Stimulated activated CD8-positive, alpha-beta memory T cell treated with anti-CD3 and anti-CD28 coated beads, Interleukin-15, amount 100 ng/mL, for 4 hours (primary cell): ENCODE results near the gene C1R.

Experiments used
- DNase-seq, 2 donors: peaks; one replicate each; pipeline ENCODE4 v3.0.0-alpha.2; 2020; ENCODE audit warnings: low read depth in 2 of 2

The C1R gene

DNA sequence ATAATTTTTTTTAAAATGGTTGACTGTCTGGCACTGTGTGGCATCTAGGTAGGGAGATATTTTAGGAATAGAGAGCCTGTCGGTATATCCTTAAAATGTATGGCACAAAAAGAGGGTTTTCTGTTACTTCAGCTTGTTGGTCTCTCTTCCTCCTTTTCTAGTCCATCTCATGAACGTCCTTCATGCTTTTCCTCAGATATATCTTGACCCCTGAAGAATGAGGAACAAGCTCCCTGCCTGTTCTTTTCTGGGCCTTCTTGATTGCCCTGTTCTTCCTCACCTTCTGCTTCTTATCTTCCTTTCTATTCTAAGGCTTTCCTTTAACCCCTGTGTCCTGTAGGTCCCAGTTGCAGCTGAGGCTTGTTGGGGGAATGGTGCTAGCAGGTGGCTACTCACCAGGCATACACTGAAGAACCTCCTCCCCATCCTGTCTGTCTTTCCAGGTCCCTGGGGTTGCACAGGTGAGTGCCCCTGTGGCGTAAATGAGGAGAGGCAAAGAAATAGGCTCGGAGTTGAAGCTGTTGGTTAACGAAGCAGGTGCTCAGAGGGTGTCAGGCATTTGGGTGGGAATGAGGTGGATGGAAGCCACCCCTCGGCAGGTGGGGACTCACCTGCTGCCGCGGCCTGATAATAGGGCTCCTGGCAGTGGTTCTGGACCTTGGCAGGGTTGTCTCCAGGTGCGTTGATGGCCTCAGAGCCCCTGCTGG, 7.2 kb upstream of the C1R start:
- no peak for DNase-seq

DNA sequence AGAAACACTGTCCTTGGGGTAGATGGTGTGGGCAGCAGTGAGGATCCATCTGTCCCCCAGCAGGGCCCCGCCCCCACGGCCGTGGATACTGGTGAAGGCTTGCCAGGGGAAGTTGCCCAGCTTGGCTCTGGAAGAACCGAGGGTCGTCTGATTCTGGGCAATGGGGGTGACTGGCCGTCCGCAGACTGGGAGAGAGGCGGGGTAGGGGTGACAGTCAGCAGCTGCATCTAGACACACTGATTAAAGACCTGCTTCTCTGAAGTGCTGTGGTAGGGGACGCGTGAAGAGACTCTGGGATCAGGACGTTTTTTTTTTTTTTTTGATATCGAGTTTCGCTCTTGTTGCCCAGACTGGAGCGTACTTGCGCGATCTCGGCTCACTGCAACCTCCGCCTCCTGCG, 4.7 kb upstream of the C1R start:
- DNase-seq, result no peak

DNA sequence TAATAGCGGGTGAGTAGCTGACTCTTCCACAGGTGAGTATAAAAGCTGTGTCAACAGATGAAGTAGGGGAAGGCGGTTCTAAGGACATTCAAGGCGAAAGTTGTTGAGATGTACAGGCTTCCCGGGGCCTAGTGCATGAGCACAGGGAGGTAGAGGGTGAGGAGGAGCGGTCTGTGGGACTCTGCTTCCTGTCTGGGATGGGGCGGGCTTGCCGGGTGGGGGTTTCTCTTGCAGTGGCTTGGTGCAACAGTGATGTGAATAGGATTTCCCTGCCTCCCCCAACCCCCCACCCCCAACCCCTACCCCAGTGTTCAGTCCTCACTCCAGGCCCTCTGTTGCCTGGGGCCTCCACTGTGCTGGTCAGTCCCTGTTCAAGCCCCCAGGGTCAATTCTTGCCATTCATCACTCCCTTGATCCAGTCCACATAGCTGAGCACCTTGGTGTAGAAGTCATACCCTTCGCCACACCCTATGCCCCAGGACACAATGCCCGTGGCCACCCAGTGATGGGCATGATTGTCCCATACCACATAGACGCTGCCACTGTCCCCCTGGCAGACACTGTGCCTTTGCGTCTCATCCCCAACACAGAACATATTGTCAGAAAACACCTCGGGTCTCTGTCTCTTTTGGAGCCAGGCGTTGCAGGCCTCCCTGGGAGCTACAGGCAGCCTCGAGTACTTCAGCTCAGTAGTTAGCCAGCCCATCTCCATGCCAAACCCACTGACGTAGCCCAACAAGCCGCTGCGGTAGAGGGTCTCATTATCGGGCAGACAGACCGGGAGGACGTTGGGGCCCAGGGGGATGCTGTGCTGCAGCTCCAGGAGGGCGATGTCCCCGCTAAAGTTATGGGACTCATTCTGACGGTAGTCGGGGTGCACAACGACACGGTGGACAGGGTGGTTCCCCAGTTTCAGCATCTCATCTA, 4.0 kb upstream of the C1R start:
- DNase-seq, result no peak

DNA sequence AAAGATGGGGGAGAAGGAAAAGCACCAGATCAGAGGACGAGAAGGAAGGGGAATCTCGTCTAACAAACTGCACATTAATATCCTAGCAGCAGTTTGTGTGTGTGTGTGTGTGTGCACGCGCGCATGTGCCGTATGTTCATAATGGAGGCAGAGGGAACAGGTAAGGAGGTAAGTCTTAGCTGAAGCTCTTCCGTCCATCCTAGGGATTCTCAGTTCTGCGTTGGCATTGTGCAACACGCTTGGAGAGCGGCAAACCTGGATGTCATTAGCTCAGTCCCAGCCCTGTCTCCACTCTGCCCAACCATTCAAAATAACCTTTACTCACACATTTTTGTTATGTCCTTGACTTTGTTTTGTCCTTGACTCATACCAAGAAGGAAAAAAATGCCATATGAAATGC, 1.6 kb upstream of the C1R start:
- no peak for DNase-seq

DNA sequence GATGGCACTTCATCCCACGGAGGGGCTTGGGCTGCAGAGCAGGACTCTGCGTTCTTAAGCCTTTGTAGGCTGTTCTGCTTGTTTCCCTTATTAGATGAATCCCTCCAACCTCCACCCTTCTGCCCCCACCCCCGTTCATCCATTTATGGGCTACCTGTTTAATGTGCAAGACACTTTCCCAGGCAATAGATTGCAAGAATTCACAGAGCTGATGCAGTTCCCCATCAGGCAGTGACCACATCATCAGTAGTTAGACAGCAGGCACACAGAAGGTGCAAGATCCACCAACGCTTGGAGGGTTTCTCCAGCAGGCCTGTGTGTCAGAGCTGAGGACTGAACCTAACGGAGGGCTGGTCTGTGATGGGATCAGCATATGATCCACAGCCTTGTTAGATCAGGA, 1.2 kb upstream of the C1R start:
- DNase-seq, result no peak

DNA sequence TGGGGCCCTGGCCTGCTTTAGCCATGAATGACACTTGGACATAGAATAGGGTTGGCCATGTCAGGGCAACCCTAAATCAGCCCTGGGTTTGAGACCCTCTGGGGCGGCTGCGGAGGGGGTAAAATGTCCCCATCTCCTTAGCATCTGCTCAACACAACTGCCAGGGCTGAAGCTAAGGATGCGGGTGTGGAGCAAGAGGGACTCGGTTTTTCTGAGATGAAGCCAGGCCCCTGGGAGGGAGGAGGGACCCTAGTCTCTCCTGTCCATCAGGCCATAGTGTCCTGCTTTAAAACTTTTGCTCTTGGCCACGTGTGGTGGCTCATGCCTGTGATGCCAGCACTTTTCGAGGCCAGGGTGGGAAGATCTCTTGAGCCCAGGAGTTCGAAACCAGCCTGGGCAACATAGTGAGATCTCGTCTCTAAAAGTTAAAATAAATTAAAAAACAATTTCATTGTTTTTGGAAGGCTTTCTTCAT, 778 bp upstream of the C1R start:
- no peak for DNase-seq

DNA sequence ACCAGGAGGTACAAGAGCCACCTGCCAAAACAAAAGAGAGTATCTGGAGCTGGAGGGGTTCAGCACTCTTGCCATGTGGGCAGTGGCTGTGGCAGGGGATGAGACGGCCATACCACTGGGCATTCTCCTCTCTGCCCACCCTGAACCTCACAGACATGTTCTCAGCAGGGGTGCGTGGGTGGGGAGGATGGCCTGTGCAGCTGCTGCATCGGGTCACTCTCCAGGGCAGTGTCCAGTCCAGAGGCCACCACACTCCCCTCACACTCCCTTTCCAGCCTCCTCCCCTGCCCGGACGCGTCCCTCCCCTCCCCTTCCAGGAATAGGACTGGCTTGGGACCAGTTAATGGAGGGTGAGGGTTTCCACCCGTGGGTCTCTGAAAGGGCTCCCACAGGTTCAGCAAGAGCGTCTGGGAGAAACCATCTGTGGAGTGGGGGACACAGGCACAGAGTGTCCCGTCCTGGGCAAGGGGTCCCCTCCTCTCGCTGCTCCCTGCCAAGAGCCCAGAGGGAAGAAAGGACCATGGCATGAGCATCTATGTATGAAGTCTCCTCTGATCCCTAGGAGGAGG, 501 bp downstream of the C1R start:
- no peak for DNase-seq

DNA sequence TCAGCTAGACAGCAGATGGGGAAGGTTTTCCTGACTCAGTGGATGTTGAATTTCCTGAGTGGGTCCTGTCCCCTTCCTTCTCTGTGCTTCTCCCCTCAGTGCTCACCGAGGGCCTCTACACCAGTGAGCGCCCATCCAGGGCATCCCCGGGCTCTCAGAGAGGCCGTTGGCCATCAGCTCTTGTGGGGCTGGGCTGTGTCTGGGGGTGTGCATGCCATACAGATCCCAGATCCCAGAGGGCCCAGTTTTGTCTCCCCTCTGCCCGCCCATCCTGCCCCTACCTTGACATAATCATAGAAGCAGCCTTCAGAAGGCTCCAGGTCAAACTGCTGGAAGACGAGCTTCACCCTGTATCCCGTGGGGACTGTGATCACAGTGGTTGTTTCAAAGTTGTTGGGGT, 1.1 kb downstream of the C1R start:
- DNase-seq, result no peak

DNA sequence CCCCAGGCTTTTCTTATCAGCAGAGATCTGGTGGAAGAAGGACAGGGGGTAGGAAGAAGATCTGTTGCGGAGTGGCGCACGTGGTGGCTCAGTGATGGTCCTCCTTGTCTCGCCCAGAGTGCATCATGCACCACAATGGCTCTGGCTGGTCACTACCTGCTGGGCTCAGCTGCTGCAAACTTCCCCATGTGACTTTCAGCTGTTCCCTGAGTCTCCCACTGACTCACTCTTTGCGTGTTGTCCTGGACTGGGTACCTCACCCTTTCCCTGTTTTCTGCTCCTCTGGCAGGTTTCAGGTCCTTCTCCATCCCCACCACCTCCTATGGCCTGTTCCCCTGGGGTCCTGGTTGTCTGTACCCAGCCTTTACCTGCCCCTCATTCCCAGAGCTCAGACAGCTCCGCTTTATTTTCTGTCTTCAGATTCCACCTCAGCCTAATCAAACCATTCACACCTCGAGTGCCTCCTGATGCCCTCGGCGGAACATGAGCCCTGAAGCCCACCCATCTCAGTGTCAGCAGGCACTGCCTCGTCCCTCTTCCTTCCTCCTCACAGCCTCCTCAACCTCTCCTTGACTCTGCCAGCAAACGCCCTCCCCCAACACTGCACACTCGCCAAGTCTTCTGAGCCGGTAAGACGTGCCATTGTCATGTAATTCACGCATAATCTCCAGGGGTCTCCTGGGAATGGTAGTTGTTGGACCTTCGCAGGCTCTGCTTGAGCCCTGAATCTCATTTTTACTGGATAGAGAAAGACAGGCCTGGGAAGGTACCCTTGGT, 1.8 kb downstream of the C1R start:
- no peak for DNase-seq

DNA sequence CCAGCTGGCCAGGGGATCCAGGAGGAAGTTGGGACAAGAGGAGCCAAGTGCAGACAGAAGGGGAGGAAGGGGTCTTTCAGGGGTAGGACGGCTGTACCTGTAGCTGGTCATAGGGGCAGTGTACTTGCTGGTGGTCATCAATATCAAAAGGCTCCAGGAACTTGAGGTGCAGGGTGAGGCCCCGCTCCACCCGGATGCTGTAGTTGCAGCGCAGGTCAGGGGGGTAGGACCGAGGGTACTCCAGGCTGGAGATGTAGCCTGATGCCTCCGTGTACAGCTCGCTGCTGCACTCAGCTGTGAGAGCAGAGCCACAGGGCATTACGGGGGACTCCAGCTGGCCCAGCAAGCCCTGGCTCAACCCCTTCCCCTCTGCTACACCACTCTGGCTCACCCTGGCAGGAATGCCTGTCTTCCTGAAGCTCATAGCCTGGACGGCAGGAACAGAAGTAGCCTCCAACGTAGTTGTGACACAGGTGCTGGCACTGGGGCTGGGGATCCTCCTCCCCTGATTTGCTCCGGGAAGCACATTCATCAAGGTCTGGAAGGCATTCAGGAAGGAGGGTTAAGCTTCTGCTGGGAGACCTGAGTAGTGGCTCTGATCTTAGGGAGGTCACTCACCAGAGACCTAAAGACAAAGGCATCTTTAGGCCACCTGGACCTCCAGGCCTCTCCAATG, 2.9 kb downstream of the C1R start:
- no peak for DNase-seq

DNA sequence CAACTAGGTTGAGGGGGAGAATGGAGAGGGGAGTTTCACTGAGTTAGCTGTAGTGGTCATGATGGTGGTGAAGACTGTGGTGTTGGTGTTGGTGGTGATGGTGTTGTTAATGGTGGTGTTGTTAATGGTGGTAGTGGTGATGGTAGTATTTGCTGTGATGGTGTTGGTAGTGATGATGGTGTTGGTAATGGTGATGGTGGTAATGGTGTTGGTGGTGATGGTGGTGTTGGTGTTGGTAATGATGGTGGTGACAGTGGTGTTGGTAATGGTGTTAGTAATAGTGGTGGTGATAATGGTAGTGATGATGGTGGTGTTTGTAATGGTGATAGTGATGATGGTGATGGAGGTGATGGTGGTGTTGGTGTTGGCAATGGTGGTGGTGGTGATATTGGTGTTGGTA, 9.1 kb downstream of the C1R start:
- DNase-seq, result no peak

DNA sequence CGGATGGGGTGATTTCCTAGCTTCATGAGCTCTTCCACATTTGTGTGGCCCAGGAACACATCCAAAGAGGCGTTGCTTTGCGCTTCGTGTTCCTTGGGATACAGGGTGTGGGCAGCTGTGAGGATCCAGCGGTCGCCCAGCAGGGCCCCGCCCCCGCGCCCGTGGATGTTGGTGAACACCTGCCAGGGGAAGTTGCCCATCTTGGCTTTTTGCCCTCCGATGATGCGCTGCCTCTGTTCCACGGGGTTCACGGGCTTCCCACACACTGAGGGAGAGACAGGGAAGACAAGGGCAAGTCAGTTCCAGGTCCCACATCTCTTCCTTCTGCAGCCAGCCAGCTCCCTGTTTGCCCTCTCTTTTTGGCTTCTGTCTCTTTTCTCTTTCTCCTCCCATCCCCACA, 11.2 kb downstream of the C1R start:
- DNase-seq, result no peak

DNA sequence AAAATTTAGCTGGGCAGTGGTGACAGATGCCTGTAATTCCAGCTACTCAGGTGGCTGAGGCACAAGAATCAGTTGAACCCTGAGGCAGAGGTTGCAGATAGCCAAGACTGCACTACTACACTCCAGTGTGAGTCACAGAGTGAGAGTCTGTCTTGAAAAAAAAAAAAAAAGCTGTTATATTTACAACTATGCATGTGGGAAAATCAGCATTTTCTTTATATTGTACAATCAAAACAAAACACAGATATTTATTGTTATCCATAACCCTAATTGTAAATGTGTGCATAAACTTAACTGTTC, 12.5 kb downstream of the C1R start:
- DNase-seq, result no peak

DNA sequence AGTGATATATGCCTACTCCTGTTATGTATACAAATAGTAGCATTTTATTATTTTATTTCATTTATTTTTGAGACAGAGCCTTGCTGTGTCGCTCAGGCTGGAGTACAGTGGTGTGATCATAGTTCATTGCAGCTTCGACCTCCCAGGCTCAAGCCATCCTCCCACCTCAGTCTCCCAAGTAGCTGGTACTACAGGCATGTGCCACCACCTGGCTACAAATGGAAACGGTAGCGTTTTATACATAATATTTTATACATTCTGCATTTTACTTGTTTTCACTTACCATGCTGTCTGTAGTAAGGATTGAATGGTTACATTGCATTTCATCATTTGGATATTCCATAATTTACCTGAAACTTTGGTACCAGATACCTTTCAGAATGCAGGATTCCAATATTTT, 14.1 kb downstream of the C1R start:
- DNase-seq, result no peak

DNA sequence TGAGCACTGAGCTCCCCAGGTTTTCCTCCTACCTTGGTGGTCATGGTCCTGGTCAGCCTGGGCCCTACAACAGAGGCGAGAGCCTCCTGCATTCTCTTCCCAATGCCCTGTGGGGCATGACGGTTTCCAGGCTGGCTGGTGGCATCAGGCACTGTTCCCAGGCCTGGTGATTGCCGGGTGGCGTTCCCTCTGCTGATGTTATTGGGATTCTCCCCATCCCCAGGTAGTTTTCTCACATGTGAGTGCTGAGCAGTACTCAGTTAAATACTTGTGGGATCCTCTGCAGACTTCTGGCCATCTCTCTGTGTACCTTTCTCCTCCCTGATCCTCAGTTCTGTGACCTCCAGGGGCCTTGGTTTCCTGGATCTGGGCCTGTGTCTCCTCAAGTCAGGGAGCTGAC, 15.8 kb downstream of the C1R start:
- no peak for DNase-seq

DNA sequence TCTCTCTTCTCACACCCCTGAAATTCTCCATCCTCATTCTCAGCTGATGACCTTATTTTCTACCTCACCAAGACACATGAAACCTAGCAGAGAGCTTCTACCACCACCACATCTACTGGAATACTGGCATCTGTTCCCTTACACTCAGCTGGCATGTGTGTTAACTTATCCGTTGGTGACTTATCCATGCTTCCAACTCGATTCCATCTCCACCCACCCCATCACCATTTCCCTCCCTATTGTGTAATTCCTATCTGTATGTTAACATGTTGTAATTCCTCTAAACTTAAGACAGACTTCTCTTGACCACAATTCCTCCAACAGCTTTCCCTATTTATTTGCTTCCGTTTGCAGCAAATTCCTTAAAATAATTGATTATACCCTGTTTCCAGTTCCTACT, 16.3 kb downstream of the C1R start:
- DNase-seq, result no peak

DNA sequence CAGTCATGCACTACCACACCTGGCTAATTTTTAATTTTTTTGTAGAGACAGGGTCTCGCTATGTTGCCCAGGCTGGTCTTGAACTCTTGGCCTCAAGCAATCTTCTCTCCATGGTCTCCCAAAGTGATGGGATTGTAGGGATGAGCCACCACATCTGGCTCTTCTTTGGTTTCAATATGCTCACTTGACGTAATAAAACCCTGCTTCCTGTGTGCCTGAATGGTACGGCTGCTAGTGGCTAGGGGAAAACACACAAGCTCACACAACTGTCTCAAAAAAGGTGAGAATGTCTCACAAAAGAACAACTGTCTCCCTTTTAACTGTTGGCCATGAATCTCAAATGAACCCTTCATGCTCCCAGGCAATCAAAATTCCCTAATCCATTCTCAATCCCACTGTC, 16.7 kb downstream of the C1R start:
- DNase-seq, result no peak

DNA sequence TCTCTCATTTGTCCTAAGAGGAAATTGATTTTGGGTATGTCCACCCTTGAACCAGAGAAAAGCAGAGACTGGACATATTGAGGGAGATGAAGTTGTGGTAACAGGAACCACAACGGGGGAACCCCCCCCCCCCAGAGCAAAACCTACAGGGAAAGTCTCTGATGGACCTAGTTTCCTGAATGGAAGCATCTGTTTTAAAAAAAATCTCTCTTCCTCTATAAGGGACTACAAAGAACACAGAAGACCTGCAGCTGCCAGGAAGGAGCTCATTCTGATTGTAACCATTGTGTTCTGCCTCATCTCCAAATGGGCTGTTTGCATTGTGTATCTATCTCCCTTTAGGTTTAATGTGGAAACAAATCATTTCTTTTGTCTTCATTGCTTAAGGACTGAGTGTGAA, 18.3 kb downstream of the C1R start:
- no peak for DNase-seq

DNA sequence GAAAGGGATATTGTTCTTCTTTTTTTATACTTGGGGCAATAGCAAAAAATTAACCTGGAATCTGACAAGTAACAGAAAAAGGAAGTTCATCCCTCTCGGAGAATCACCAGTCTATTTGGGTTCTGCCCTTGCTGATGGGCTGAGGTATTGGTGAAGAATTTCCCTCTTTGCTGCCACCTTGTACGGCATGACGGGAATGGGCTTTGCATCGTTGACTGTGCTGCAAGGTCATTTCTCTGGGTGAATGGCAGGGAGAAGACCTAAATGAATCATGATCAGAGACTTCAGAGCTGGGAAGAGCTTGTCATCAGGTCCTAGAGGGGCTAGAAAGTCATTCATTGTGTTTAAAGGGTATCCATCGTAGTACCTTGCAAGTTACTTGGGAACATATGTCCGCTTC, 19.7 kb downstream of the C1R start:
- DNase-seq, result no peak

DNA sequence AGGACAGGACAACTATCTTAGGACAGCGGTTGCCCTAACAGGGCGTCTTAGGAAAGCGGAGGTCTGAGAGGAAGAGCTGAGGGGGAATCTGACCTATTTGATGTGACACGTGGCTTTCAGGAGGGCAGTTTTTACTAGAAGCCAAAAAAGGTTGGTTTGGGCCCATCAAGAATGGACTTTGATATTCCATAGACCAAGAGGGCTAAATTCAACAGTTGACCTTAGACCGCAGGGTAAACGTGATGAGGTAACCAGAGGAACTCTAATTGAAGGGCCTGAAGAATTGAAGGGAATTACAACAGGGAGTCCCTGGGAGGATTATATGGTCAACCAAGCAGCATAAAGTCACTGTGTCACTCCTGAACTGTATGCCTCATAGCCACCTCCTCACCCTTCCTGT, 20.2 kb downstream of the C1R start:
- DNase-seq, result no peak

DNA sequence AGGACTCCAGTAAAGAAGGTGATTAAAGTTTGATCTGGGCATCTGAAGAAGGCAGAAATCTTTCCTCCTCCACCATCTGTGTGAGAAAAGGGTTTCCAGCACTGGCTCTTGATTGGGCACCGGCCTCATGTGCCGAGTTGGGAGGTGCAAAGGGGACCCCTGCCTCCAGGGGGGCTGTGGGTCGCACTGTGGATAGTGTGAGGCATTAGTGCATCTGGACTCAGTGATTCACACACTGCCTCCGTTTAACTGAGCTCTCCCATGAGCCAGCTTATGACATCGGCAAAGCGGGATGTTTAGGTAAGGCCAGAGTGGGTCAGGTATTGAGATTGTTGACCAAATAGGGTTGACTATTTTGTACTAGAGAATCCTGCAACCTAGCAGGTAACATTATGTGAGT, 22.9 kb downstream of the C1R start:
- no peak for DNase-seq

DNA sequence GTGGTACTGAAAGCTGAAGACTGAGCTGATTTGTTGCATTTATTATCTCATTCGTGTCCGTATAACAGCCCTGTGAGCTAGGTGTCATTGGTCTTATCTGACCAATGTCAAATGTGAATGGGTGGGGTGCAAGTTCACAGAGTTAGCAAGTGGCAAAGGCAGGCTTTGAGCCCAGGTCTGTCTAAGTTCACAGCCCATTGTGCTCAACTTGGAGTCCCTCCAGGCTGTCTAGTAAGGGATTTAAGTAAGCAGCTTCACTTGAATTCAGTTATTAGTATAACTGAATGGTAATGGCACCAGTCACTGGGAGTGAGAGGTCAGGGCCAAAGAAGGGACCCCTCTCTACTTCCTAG, 23.3 kb downstream of the C1R start:
- no peak for DNase-seq
